Activated naive CD4-positive, alpha-beta T cell (primary cell): Measurements from ENCODE around the gene FCRL5.

ENCODE experiments used
- DNase-seq, 4 experiments: peaks; one replicate each; lab custom pipeline; 2025; lab: John Stamatoyannopoulos, UW

FCRL5 gene

DNA sequence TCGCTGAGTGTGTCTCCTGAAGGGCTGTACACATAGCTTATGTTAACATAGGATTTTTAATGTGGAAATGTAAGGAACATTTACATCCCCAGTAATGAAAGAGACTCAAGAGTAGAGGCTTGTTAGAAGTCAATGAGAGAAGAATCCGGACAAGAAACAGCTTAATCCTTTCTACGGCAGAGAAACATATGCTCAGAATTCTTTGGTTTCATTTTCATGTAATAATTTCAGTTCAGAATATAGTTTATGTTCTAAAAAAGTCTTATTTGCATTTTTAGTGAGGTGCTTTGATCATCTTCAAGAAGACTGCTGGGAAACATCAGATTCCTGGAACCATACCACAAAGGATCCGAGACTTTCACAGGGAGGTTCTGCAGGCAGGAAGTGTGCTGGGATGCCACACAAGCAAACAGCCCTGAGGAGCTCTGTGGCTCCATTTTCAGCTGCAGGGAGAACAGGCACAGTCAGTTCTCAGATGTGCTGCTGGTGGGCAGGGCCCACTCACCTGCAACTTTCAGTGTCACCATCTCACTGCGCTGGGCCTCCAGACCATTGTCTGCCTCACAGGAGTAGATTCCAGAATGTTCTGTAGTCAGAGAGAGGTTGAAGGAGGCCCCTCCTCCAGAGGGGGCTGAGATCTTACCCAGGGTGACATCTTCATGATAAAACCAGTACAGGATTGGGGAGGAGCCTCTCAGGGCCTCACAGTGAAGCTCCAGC lies 28.4 kb downstream of the FCRL5 start:
- no peak for DNase-seq

DNA sequence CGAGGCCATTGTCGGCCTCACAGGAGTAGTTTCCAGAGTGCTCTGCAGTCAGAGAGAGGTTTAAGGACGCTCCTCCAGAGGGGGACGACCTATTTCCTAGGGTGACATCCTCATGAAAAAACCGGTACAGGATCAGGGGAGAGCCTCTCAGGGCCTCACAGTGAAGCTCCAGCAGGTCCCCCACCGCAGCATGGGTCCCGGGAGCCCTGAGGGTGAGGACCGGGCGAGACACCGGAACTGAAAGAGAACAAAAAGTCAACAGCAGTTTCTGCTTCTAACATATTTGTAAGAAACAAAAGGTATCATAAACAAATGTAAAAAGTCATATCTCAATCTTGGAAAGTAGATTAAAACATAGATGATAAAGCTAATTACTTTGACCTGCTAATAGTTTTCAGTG lies 31.3 kb downstream of the FCRL5 start:
- no peak for DNase-seq

GRCh38 chr1:157520386-157520935 lies 31.9 kb downstream of the FCRL5 start:
- DNase-seq: no peak

DNA sequence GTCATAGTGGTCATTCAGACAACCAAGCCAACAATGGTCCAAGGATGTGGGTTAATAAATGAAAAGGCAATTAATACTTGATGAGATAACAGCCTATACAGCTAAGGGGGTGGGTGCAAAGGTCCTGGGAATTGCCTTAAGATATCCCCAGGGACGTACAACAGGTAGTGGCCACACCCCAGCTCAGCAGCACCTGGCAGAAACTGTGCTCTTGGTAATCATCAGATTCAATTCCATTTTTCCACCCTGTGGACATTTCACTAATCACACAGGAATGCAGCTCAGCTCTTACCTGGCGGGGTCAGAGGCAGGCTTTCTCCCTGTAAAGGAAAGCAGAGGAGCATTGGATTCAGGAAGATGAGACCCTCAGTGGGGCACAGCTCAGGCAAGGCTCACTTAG lies 32.9 kb downstream of the FCRL5 start:
- DNase-seq: no peak

DNA sequence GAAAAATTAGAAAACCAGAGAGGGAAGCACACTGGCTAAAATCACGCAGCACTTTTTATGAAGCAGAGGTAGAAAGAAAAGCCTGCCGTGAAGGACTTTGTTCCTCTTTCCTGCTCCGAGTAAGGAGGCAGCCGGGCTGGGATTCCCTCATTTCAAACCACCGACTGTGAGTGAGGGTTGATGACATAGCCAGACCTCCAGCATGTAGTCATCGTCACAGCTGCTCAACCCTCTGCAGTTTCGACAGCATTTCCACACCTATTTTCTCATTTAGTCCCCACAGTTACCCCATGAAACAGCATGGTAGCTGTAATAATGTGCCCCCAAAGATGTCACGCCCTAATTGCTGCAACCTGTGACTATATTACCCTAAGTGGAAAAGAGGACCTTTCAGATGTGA lies 35.3 kb downstream of the FCRL5 start:
- DNase-seq: no peak

GRCh38 chr1:157515709-157516108 lies 36.6 kb downstream of the FCRL5 start:
- no peak for DNase-seq

DNA sequence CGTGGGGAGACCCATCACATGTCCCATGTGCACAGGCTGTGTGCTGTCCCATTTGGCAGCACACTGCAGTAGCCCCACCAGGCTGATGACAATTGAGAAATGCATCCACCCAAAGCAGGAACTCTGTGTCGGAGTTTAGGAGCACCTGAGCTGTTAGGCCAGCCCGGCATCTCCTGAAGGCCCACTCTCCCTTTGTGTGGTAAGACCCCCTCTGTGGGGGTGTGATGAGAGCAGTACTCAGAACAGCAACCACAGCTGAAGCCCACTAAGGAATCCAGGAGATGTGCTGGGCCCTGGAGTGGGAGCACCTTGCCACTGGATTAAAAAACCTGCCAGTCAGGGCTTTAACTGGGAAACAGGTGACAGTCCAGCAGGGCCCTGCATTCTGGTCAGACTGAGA lies 37.2 kb downstream of the FCRL5 start:
- DNase-seq: no peak

DNA sequence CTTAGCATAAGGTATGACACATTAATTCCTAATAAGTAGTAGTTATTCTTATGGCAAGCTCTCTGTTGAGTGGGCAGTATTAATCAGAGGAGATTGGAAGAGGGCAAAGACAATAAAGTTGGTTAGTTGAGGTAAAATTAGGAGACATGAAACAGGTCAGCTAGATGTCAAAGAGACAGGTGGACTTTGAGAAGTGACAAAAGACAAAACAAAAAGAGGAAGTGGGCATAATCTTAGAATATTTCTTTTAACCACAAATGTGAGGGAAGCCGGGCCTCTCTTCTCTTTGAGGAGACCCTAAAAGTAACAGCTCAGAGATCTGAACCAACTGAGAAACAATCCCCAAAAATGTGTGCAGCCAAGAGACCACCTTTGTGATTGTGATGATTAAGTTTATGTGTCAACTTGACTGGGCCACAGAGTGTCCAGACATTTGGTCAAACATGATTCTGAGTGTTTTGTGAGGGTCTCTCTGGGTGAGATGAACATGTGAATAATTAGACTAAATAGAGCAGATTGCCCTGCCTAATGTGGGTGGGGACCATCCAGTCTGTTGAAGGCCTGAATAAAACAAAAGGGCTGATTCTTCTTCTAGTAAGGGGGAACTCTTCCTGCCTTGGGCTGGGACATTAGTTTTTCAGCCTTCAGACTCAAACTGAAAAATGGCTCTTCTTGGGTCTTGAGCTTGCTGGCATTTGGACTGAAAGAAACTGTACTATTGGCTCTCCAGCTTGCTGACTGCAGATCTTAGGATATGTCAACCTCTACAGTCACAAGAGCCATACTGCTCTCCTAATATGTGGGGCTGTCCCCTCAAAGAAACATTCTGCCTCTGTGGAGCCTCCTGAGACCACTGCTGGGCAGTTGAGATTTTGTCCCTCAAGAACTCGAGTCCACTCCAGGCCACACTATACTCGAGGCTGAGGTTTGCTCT lies 40.0 kb downstream of the FCRL5 start:
- DNase-seq: no peak

- no peak for DNase-seq
Measured at GRCh38 chr1:157509546-157510232, 42.6 kb downstream of the FCRL5 start.

DNA sequence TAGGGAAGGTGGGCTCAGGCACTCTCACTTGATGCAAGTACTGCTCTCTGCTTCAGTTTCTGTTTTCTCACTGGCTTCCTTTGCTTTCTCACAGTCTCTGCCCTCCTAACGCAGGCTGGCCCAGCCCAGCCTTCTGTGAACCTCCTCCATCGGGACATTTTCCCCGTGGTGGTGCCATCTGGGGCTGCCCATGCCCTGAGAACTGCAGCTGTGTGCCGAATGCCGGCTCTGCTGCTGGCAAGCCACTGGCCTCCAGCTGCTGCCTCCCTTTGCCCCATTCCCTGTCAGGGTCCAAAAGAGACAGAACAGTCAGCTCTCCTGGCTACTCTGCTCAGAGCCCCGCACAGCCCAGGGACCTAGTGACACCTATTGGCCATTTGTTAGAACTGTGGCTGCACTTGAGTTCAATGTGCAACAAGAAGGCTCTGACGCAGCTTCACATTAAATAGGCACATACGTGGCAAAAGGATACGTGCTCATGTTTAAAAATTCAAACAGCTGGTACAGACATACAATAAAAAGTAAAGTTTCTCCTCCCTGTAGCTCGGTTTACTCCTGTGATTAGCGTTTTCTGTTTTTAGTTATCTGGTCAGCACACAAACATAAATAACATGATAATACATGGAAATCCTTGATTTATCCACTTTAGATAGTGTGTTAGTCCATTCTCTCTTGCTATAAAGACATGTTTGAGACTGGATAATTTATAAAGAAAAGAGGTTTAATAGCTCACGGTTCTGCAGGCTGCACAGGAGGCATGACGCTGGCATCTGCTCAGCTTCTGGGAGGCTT lies 46.6 kb downstream of the FCRL5 start:
- DNase-seq: no peak

DNA sequence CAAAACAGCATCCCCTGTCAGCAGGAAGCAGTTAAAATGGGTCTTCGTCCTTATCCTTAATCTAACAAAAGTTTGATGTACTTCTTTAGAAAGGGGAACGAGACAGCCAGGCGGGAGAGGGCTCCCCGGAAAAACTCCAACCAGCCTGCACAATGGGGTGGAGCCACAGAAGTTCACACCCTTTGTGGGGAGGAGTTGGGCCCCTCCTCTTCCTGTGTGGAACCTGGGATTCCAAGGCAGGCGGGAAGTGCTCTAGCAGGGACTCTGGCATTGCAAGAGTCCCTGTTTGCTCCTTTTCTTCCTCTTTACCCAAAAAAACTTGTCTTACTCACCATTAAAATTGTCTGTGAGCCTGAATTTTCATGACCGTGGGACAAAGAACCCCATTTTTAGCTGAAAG lies 47.7 kb downstream of the FCRL5 start:
- DNase-seq: no peak

- DNase-seq: no peak
Measured at GRCh38 chr1:157499521-157499920, 52.8 kb downstream of the FCRL5 start.

DNA sequence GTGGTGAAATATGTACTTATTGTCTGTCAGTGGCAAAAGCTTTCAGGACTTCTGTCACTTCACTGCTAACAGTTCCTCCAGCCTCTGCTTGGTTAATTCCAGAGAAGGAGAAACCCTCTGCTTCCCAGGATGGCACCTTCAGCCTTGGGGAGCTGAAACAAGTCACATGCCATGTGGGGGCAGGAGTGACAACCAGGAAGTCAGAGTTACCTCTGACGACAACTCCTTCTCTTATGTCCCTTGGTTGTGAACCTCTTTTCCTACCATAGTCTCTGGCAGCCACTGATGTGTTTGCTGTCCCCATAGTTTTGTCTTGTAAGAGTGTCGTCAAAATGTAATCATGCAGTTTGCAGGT lies 53.6 kb downstream of the FCRL5 start:
- no peak for DNase-seq

DNA sequence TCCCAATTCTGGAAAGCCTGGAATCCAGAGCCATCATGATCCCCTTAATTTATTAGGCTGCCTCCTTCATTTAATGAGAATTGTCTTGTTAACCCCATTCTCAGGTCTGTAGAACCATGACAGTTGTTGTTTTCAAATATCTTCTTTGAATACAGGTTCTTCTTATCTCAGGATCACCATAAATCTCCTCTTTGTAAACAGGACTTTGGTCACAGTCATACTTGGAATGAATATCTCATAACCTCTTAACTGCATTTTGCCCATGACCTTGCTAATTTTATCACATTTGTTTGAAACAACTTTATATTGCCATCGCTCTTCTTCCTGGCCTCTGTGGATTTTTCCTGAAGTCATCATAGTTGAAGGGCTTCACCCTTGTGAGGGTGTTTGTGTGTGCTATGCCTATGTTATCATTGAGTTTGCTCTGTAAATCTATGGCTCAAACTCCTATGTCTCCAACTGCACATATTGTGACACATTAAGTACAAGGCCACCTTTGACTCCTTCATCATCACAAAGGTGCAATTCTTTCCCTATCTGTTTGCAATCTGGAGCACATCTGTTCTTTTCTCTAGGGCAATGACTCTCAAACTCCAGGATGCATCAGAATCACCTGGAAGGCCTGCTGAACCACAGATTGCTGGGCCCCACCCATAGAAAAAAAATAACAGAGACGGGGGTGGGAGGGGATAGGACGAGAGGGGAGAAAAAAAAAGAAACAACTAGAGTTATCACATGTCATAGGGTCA lies 54.2 kb downstream of the FCRL5 start:
- DNase-seq: no peak

DNA sequence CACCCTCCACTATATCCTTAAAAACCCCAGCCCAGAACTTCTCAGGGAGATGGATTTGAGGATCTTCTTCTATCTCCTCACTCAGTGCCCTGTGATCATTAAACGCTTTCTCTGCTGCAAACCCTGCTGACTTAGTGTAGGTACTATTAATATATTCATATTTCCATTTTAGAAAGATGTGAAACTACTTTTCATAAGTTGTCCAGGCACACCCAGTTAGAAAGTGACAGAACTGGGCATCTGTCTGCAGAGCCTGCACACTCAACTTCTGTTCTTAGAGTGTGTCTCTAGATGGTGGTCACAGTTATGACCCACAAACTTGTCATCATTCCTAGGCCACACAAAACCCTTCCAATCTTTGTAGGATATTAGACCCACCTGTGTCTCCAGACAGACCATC lies 55.0 kb downstream of the FCRL5 start:
- no peak for DNase-seq

DNA sequence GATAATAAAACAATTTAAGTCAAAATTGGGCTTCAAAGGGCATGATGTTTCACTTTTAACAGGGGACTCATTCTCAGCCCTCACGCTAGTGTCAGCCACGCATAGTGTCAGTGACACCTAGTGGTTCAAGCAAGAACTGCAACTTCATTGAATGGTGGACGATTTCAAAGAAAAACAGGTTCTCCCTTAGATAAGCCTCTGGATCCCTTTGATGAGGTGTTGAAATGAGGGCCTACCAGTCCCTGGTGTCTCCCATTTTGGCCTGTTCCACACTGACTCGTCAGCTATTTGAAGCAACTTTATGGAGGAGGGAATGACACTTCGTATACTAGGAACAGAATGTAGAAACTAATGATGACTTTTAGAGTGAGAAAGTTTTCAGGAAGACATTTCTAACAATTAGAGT lies 56.2 kb downstream of the FCRL5 start:
- DNase-seq: no peak

- DNase-seq: no peak
Measured at GRCh38 chr1:157495285-157495684, 57.0 kb downstream of the FCRL5 start.

- DNase-seq: no peak
Measured at GRCh38 chr1:157494093-157494492, 58.2 kb downstream of the FCRL5 start.

DNA sequence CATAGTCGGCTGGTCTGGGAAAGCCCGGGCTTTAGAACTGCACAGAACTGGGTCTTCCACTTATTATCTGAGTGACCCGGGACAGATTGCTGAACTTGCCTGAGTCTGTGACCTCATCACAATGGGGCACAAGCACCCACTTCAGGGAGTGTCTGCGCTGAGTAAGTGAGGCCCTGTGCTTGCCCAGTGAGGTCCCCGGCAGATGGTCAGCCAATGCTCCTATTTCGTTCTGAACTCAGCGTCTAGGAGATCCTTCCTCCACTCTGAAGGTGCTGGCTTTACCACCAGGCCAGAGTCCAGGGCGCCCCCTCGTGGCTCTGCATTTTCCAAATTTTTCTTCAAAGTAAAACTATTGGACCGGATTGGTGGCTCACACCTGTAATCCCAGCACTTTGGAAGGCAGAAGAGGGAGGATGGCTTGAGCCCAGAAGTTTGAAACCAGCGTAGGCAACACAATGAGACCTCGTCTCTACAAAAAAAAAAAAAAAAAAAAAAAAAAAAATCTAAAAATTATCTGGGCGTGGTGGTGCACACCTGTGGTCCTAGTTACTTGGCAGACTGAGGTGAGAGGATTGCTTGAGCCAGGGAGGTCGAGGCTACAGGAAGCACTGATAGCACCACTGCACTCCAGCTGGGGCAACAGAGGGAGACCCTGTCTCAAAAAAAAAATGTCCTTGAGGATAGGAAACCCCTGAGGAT lies 61.7 kb downstream of the FCRL5 start:
- DNase-seq: peak in 3 of 4 experiments; percentile 17 to 28 (median 23)

GRCh38 chr1:157488156-157488555 lies 64.2 kb downstream of the FCRL5 start:
- no peak for DNase-seq
